Amniotic epithelial cell (primary cell): ENCODE measurements around the gene ABCB11.
A peak's percentile ranks its signal among the peaks of the same experiment; 100 is the strongest.

Source experiments
- DNase-seq: peaks from one replicate; pipeline ENCODE4 v3.0.0-alpha.2; 2010; ENCODE audit warnings: low read depth

Gene ABCB11

GRCh38 chr2:169007356-169007755 is 23.8 kb downstream of the ABCB11 start:
- no peak for DNase-seq

- no peak for DNase-seq
Measured at GRCh38 chr2:169006665-169007064, 24.5 kb downstream of the ABCB11 start.

- DNase-seq: no peak
Measured at GRCh38 chr2:169005994-169006393, 25.1 kb downstream of the ABCB11 start.

- no peak for DNase-seq
Measured at GRCh38 chr2:169005080-169005598, 26.0 kb downstream of the ABCB11 start.

- DNase-seq: no peak
Measured at GRCh38 chr2:169002161-169002738, 28.9 kb downstream of the ABCB11 start.

- peak; percentile 30 for DNase-seq
Measured at GRCh38 chr2:169001116-169001815, 29.9 kb downstream of the ABCB11 start.

GRCh38 chr2:168999668-169000213 is 31.4 kb downstream of the ABCB11 start:
- DNase-seq: no peak

- peak; percentile 13 for DNase-seq
Measured at GRCh38 chr2:168998609-168999211, 32.4 kb downstream of the ABCB11 start.

- DNase-seq: peak; percentile 45
Measured at GRCh38 chr2:168997794-168998193, 33.3 kb downstream of the ABCB11 start.

GRCh38 chr2:168997118-168997521 is 34.0 kb downstream of the ABCB11 start:
- DNase-seq: peak; percentile 70

- DNase-seq: no peak
Measured at GRCh38 chr2:168995744-168996143, 35.4 kb downstream of the ABCB11 start.

- no peak for DNase-seq
Measured at GRCh38 chr2:168993538-168993937, 37.6 kb downstream of the ABCB11 start.

GRCh38 chr2:168992591-168993349 is 38.4 kb downstream of the ABCB11 start:
- DNase-seq: peak; percentile 70

GRCh38 chr2:168992026-168992425 is 39.1 kb downstream of the ABCB11 start:
- peak; percentile 68 for DNase-seq

- DNase-seq: no peak
Measured at GRCh38 chr2:168988755-168989154, 42.4 kb downstream of the ABCB11 start.

GRCh38 chr2:168986398-168986943 is 44.7 kb downstream of the ABCB11 start:
- DNase-seq: peak; percentile 14

- no peak for DNase-seq
Measured at GRCh38 chr2:168981651-168982050, 49.5 kb downstream of the ABCB11 start.

- DNase-seq: no peak
Measured at GRCh38 chr2:168978461-168978861, 52.7 kb downstream of the ABCB11 start.

GRCh38 chr2:168977608-168978007 is 53.5 kb downstream of the ABCB11 start:
- no peak for DNase-seq

- peak; percentile 21 for DNase-seq
Measured at GRCh38 chr2:168976034-168976654, 55.0 kb downstream of the ABCB11 start.

GRCh38 chr2:168974428-168974827 is 56.7 kb downstream of the ABCB11 start:
- no peak for DNase-seq
